K562 (cell line): Measurements from ENCODE around the gene DPH6. TPM values are rescaled to one million over a fixed set of nuclear protein-coding genes. Genes with fewer than 3 reads are reported as not detected.

Experiments
- CBFA2T3 ChIP-seq: fragments of 450-650 bp; IDR thresholded peaks from 2 replicates; pipeline ENCODE4 v1.6.1; 2017
- CEBPB ChIP-seq: fragments of 450-650 bp; IDR thresholded peaks from 2 replicates; pipeline ENCODE4 v1.6.1; 2016; ENCODE audit warnings: missing genetic modification characterization, missing compliant biosample characterization
- CHD1 ChIP-seq: fragments of 200-600 bp; sonication (generic); IDR thresholded peaks from one replicate; pipeline ENCODE4 v1.6.1; 2012; ENCODE audit warnings: mild to moderate bottlenecking, moderate library complexity, low read length, inconsistent platforms
- EP300 ChIP-seq: IDR thresholded peaks from 2 replicates; pipeline ENCODE4 v1.6.1; 2012; ENCODE audit warnings: low read length, improper control_type of control experiment
- FOS ChIP-seq: IDR thresholded peaks from 3 replicates; pipeline ENCODE4 v1.6.1; 2011; ENCODE audit not compliant: insufficient read length; ENCODE audit errors: extremely low read depth
- HDAC8 ChIP-seq: fragments of 450-650 bp; IDR thresholded peaks from 2 replicates; pipeline ENCODE4 v1.6.1; 2016; ENCODE audit warnings: mild to moderate bottlenecking, missing genetic modification characterization, moderate library complexity, missing compliant biosample characterization
- HNRNPH1 ChIP-seq: fragments of 200-400 bp; formaldehyde crosslinking; optimal IDR thresholded peaks from 2 replicates; pipeline ENCODE3; 2017; ENCODE audit warnings: low read depth, mild to moderate bottlenecking, low read length, moderate library complexity
- KAT7 ChIP-seq: sonication (generic); formaldehyde crosslinking; IDR thresholded peaks from 2 replicates; pipeline ENCODE4 v1.8.0; 2022; ENCODE audit warnings: missing genetic modification reagents, mild to moderate bottlenecking, borderline replicate concordance
- MITF ChIP-seq: IDR thresholded peaks from 2 replicates; pipeline ENCODE4 v1.6.1; 2014; ENCODE audit warnings: antibody characterized with exemption
- NBN ChIP-seq: fragments of 450-650 bp; IDR thresholded peaks from 2 replicates; pipeline ENCODE4 v1.6.1; 2016; ENCODE audit warnings: low read depth, mild to moderate bottlenecking
- NCOR1 ChIP-seq: fragments of 450-650 bp; IDR thresholded peaks from 2 replicates; pipeline ENCODE4 v1.6.1; 2016; ENCODE audit warnings: mild to moderate bottlenecking, moderate library complexity
- NR2C1 ChIP-seq, 2 experiments: fragments of 450-650 bp; IDR thresholded peaks; 2 replicates each; pipeline ENCODE4 v1.6.1; 2017; ENCODE audit warnings: mild to moderate bottlenecking in 2 of 2, antibody characterized with exemption in 1 of 2, inconsistent platforms in 1 of 2, missing compliant biosample characterization in 1 of 2, missing genetic modification characterization in 1 of 2
- NR2C2 ChIP-seq, 2 experiments: fragments of 200-800 bp in 1 of 2; sonication (Bioruptor generic) in 1 of 2; sonication (generic) in 1 of 2; formaldehyde crosslinking in 1 of 2; IDR thresholded peaks; 2 replicates each; pipeline versions ENCODE4 v1.6.1 to v1.8.0; 2016 to 2022; ENCODE audit warnings: mild to moderate bottlenecking in 1 of 2, missing compliant biosample characterization in 1 of 2, missing genetic modification characterization in 1 of 2, missing genetic modification reagents in 1 of 2
- PHF21A ChIP-seq: fragments of 450-650 bp; IDR thresholded peaks from 2 replicates; pipeline ENCODE4 v1.6.1; 2017; ENCODE audit warnings: low read depth, borderline replicate concordance
- POLR2AphosphoS5 ChIP-seq: IDR thresholded peaks from 2 replicates; pipeline ENCODE4 v1.6.1; 2011; ENCODE audit warnings: mild to moderate bottlenecking, low read depth, low read length, moderate library complexity; ENCODE audit not compliant: control insufficient read depth, insufficient read depth
- SNAPC5 ChIP-seq: fragments of 250-450 bp; sonication (Bioruptor Pico); IDR thresholded peaks from 2 replicates; pipeline ENCODE4 v1.8.0; 2021; ENCODE audit warnings: moderate library complexity, mild to moderate bottlenecking, inconsistent platforms
- TAL1 ChIP-seq: fragments of 450-650 bp; IDR thresholded peaks from 2 replicates; pipeline ENCODE4 v1.6.1; 2016; ENCODE audit warnings: mild to moderate bottlenecking
- TEAD4 ChIP-seq, 2 experiments: sonication (generic) in 1 of 2; formaldehyde crosslinking in 1 of 2; IDR thresholded peaks; 2 replicates each; pipeline versions ENCODE4 v1.6.1 to v1.8.0; 2012 to 2022; ENCODE audit warnings: borderline replicate concordance in 1 of 2, inconsistent platforms in 1 of 2, low read length in 1 of 2, mild to moderate bottlenecking in 1 of 2, missing genetic modification reagents in 1 of 2
- ZKSCAN8 ChIP-seq: fragments of 200-800 bp; sonication (Bioruptor generic); IDR thresholded peaks from 2 replicates; pipeline ENCODE4 v1.6.1; 2016; ENCODE audit warnings: missing genetic modification characterization, missing compliant biosample characterization
- ZNF197 ChIP-seq: fragments of 200-800 bp; sonication (Bioruptor generic); IDR thresholded peaks from 2 replicates; pipeline ENCODE4 v1.6.1; 2016; ENCODE audit warnings: low read depth, missing genetic modification characterization, missing compliant biosample characterization
- ZNF655 ChIP-seq: fragments of 250-450 bp; sonication (Bioruptor Pico); IDR thresholded peaks from 2 replicates; pipeline ENCODE4 v1.5.0; 2021
- ZNF696 ChIP-seq: fragments of 250-450 bp; sonication (Bioruptor Pico); conservative IDR thresholded peaks from 2 replicates; pipeline ENCODE4 v1.4.0; 2020; ENCODE audit warnings: mild to moderate bottlenecking, moderate library complexity
- ZNF79 ChIP-seq: fragments of 250-450 bp; sonication (Bioruptor Pico); IDR thresholded peaks from 2 replicates; pipeline ENCODE4 v1.4.0; 2020; ENCODE audit warnings: low read depth, mild to moderate bottlenecking, moderate library complexity
- polyA plus RNA-seq, 8 experiments: library from polyadenylated mRNA; depleted of rRNA in 4 of 8; stranded (reverse) in 5 of 8; unstranded in 3 of 8; fragments of >200 nt; fragmentation: Nextera tagmentation in 2 of 8; fragmentation: Illumina TruSeq in 1 of 8; extraction: Ambion mirVana in 2 of 8; extraction: Trizol in 1 of 8; gene quantifications; 2 replicates each; pipeline versions ENCODE4 v1.2.1 to v1.2.3, GENCODE V29; 2011 to 2014; ENCODE audit warnings: inconsistent platforms in 1 of 8, missing spikeins in 1 of 8
- total RNA-seq, 7 experiments: library from RNA; depleted of rRNA in 6 of 7; stranded (reverse); fragments of >200 nt in 6 of 7; fragmentation: Illumina TruSeq in 2 of 7; extraction: Trizol in 2 of 7; gene quantifications; 2 replicates each; pipeline versions ENCODE4 v1.2.1 to v1.2.3, GENCODE V29; 2011 to 2021; ENCODE audit warnings: low replicate concordance in 1 of 7

DPH6 gene
- total and polyA plus RNA-seq, 9 of the 15 experiments (the other 6 are each of a cell fraction or from before 2014, with no cell fraction given), result 10.1 to 69.1 (median 18.8) TPM

- peak; percentile 55; the same call in 1 of the 2 replicates for TF ChIP-seq NCOR1
- TF ChIP-seq FOS, result no peak
- no peak for TF ChIP-seq MITF
- peak; percentile 55 for TF ChIP-seq TEAD4 (IDR thresholded peaks at IDR 0.05; ENCODE audit: low read length)
- no peak for TF ChIP-seq TEAD4 (CRISPR knock-in tag; IDR thresholded peaks at IDR 0.05; ENCODE audit: borderline replicate concordance)
- peak; percentile 51; the same call in 1 of the 2 replicates for TF ChIP-seq TAL1
- no peak for TF ChIP-seq HNRNPH1
- TF ChIP-seq KAT7, result no peak
- TF ChIP-seq HDAC8 (tag), result no peak
- TF ChIP-seq SNAPC5, result no peak
- TF ChIP-seq ZKSCAN8 (CRISPR knock-in tag), result no peak
- no peak for TF ChIP-seq NR2C2 (CRISPR knock-in tag; IDR thresholded peaks at IDR 0.05)
- TF ChIP-seq NR2C2 (tag; IDR thresholded peaks at IDR 0.05), result no peak
- no peak for TF ChIP-seq ZNF79
- no peak for TF ChIP-seq CEBPB (tag)
- TF ChIP-seq ZNF655 (CRISPR knock-in tag), result no peak
- TF ChIP-seq ZNF197 (CRISPR knock-in tag), result no peak
- no peak for TF ChIP-seq POLR2AphosphoS5
- TF ChIP-seq CHD1, result no peak
- no peak for TF ChIP-seq NR2C1 (IDR thresholded peaks at IDR 0.05)
- no peak for TF ChIP-seq NR2C1 (tag; IDR thresholded peaks at IDR 0.05)
- TF ChIP-seq CBFA2T3, result peak; percentile 75
- peak; percentile 14; the same call in 1 of the 2 replicates for TF ChIP-seq EP300
- no peak for TF ChIP-seq PHF21A
- TF ChIP-seq NBN, result no peak
- no peak for TF ChIP-seq ZNF696 (CRISPR knock-in tag)
Observed at GRCh38 chr15:35580606-35581005, 34.6 kb upstream of the DPH6 start (continued).
